ENCODE measurements around the gene PTPRN2. TPM values are rescaled to one million over a fixed set of nuclear protein-coding genes. Genes with fewer than 3 reads are reported as not detected.

The PTPRN2 gene
- total and polyA plus RNA-seq, 8 donors, result 4.9 to 136 (median 46.8) TPM

GRCh38 chr7:158259671-158260418 lies 327.8 kb downstream of the PTPRN2 start:
- no peak for TF ChIP-seq POLR2A (IDR thresholded peaks at IDR 0.05)
- TF ChIP-seq POLR2AphosphoS5 (IDR thresholded peaks at IDR 0.05), result no peak
- no peak for DNase-seq
- no peaks in the 10 kb centered on the region for H3K36me3 ChIP-seq
- no peak overlapping the region for H3K27ac ChIP-seq
- no peaks in the 10 kb centered on the region for H3K4me1 ChIP-seq
- H3K9me3 ChIP-seq, result peaks cover 0 to 3% (median 0%) of the 10 kb centered on the region in 4 donors
- H3K27me3 ChIP-seq, result no peaks in the 10 kb centered on the region
- WGBS, 5 donors, result 81 to 94% (median 90%) methylated on average over 11 to 12 of the region's 12 CpGs
- intact Hi-C loops (cut with DNase I; ENCODE audit: low total_unique reads), result no loop called here
- no peak overlapping the region for H3K4me3 ChIP-seq

GRCh38 chr7:158259141-158259540 lies 328.5 kb downstream of the PTPRN2 start:
- H3K4me1 ChIP-seq, result no peaks in the 10 kb centered on the region
- H3K9me3 ChIP-seq, result peaks cover 0 to 3% (median 0%) of the 10 kb centered on the region in 4 donors
- H3K4me3 ChIP-seq, result no peak overlapping the region
- intact Hi-C loops (cut with DNase I; ENCODE audit: low total_unique reads), result no loop called here
- DNase-seq, result no peak
- no peak for TF ChIP-seq POLR2AphosphoS5 (IDR thresholded peaks at IDR 0.05)
- no peak for TF ChIP-seq POLR2A (IDR thresholded peaks at IDR 0.05)
- TF ChIP-seq EP300 (IDR thresholded peaks at IDR 0.05), result no peak
- TF ChIP-seq CTCF (IDR thresholded peaks at IDR 0.05), result no peak
- H3K27me3 ChIP-seq, result no peaks in the 10 kb centered on the region
- 78 to 97% (median 90%) methylated on average over 9 to 10 of the region's 10 CpGs for WGBS, 5 donors
- no peaks in the 10 kb centered on the region for H3K36me3 ChIP-seq
- H3K27ac ChIP-seq, result no peak overlapping the region

- Histone ChIP-seq H3K4me1 (no peaks in the 10 kb centered on the region), H3K4me3 (no peak overlapping the region), H3K27me3 (no peaks in the 10 kb centered on the region), H3K9me3 (peaks cover 0 to 3% (median 0%) of the 10 kb centered on the region in 4 donors), H3K36me3 (no peaks in the 10 kb centered on the region), H3K27ac (no peak overlapping the region)
- no peak for DNase-seq
- TF ChIP-seq CTCF (IDR thresholded peaks at IDR 0.05), result no peak
- TF ChIP-seq POLR2A (IDR thresholded peaks at IDR 0.05), result no peak
- no peak for TF ChIP-seq POLR2AphosphoS5 (IDR thresholded peaks at IDR 0.05)
- TF ChIP-seq EP300 (IDR thresholded peaks at IDR 0.05), result no peak
- WGBS, 5 donors, result 89 to 94% (median 91%) methylated on average over 22 of the region's 22 CpGs
- intact Hi-C loops (cut with DNase I; ENCODE audit: low total_unique reads), result no loop called here
Observed at GRCh38 chr7:158258411-158259130, 329.1 kb downstream of the PTPRN2 start.

- 89 to 96% (median 95%) methylated on average over 33 of the region's 33 CpGs for WGBS, 5 donors
- Histone ChIP-seq H3K9me3 (peaks cover 0 to 3% (median 0%) of the 10 kb centered on the region in 4 donors), H3K4me1 (no peaks in the 10 kb centered on the region), H3K36me3 (no peaks in the 10 kb centered on the region), H3K27ac (no peak overlapping the region), H3K27me3 (no peaks in the 10 kb centered on the region), H3K4me3 (no peak overlapping the region)
- no peak for DNase-seq
- intact Hi-C loops (cut with DNase I; ENCODE audit: low total_unique reads), result no loop called here
- no peak for TF ChIP-seq EP300 (IDR thresholded peaks at IDR 0.05)
- no peak for TF ChIP-seq POLR2A (IDR thresholded peaks at IDR 0.05)
- TF ChIP-seq POLR2AphosphoS5 (IDR thresholded peaks at IDR 0.05), result no peak
- no peak for TF ChIP-seq CTCF (IDR thresholded peaks at IDR 0.05)
Observed at GRCh38 chr7:158257516-158258410, 329.9 kb downstream of the PTPRN2 start.
